NCI-H446 treated with DMSO at 0.1 percent for 48 hours (cell line): ENCODE results near the gene LRRC58.
A peak's percentile ranks its signal among the peaks of the same experiment; 100 is the strongest.
"Not testable (repeated sequence)": the region's sequence is repeated elsewhere in the genome, so short reads cannot be mapped to it uniquely, and the experiment has no call there.

Experiments used
- DNase-seq: peaks from one replicate; lab custom pipeline; 2025; lab: John Stamatoyannopoulos, UW

Gene LRRC58

GRCh38 chr3:120348991-120349854, at the start of gene LRRC58:
Gene LRRC58 (minus strand): TSS chr3:120349354. CDS start chr3:120349243, 111 bp downstream.
- peak; percentile 94 for DNase-seq

DNA sequence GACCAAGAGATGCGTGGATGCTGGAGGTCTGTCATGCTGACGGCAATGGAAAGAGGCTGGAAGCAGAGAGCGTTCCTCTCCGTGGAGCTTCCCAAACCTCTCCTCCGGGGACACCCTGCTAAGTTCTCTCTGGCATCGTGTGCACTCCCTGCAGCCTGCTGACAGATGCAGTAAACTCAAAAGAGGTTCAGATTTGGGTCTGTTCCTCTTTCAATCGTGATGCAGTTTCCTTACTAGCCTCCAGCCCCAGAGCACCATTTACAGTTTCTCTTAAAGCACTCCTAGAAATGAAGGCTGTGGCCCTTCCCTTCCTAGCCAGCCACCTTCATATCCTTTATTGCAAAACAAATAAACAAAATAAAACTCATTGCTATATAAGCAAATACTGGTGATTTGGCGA, 47.3 kb upstream of the LRRC58 start:
- DNase-seq = no peak

- DNase-seq = no peak
These were observed 45.2 kb upstream of the LRRC58 start for GRCh38 chr3:120394347-120394746.

DNA sequence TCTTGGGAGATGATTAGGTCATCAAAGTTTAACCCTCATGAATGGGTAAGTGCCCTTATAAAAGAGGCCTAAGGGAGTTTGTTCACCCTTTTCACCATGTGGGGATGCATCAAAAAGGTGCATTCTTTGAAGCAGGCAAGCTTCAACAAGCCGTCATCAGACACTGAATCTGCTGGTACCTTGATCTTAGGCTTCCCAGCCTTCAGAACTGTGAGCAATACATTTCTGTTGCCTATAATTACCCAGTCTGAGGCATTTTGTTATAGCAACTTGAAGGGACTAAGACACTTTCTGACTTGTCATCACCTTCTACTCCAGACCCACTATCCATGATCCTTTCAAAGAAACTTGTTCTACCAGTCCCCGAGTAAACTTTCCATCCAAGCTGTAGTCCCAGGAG, 44.6 kb upstream of the LRRC58 start:
- DNase-seq = no peak

DNA sequence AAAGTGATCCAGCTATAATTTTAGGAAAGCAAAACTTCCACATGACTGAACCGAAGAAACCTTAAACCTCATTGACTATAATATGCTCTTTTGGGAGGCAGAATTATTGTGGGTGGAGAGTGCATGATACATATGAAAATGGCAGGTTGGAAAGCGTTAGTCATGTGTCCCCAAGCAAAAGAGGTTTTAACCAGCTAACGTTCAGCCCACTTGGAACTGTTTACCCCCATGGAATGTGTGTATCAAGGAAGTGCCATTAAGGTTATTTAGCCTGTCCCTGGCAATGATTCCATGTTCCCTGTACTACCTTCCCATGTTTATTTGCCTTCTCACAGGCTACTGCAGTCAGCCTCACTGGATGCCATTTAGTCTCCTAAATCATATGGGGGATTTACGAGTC, 44.1 kb upstream of the LRRC58 start:
- no peak for DNase-seq

DNA sequence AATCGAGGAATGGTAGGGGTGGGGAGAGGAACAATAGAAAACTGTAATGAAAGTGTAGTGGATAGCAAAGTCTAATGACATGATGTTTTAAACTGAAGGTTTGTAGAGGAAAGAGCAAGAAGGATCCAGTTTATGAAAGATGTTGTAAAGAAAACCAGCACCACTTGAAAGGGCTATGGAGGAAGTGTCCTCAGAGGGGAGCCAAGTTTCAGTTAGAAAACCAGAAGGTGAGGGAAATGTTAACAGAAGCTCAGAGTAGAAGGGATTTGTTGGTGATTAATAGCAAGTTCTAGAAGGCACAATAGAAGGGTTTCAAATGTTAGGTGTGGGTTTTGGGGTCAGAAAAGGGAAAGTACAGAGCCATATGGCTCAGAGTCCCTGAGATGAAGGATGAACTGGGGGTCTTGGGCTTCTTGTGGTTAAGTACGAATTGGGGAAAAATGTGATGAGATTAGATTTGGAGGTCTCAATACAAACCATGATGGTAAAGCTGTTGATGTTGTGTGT, 33.8 kb upstream of the LRRC58 start:
- DNase-seq = no peak

- DNase-seq = no peak
These were observed 32.3 kb upstream of the LRRC58 start for GRCh38 chr3:120381503-120381902.

- DNase-seq = not testable (repeated sequence)
These were observed 28.8 kb upstream of the LRRC58 start for GRCh38 chr3:120377948-120378347.

DNA sequence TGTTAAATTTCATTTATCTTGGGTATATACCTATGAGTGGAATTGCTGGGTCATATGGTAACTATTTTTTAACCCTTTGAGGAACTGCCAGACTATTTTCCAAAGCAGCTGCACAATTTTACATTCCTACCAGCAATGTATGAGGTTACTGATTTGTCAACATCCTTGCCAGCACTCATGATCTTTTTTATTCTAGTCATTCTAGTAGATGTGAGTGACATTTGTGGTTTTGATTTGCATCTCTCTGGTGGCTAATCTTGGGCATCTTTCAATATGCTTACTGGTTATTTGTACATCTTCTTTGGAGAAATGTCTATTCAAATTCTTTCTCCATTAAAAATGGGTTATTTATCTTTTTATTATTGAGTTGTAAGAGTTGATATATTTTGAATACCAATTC, 21.3 kb upstream of the LRRC58 start:
- no peak for DNase-seq

DNA sequence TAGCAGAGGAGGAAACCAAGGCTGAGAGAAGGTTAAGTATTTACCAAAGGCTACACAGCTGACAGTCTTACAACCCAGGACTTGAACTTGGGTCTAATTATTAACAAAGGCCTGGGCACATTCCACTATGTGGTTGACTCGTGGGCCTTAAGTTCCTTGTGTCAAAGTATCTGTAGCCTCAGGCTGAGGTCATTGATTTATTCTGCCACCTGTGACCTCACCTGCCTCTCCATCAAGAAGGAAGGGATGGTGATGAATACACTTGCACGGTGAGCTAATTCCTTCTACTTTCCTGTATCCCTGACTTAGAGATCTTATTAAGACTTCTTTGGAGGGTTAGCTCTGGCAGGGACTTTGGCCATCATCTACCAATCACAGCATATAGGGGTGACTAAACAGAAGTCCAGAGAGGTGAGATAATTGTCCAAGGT, 19.9 kb upstream of the LRRC58 start:
- DNase-seq = no peak

GRCh38 chr3:120368172-120368571, 19.0 kb upstream of the LRRC58 start:
- DNase-seq = no peak

DNA sequence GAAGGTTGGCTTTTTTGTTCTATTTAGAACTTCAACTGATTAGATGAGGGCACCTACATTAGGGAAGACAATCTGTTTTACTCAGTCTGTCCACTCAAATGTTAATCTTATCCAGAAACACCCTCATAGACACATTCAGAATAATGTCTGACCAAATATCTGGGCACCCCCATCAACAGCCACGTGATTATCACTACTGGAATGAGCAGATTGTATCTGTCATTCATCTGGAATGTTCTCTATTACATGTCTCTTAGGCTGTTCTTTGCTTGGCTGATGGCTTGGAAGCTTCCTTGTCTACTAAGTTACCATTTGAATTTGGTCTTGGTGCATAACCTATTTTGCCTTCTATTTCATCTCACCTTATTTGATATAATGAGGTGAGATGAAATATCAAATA, 15.7 kb upstream of the LRRC58 start:
- DNase-seq = no peak

GRCh38 chr3:120364101-120364500, 14.9 kb upstream of the LRRC58 start:
- DNase-seq = no peak

DNA sequence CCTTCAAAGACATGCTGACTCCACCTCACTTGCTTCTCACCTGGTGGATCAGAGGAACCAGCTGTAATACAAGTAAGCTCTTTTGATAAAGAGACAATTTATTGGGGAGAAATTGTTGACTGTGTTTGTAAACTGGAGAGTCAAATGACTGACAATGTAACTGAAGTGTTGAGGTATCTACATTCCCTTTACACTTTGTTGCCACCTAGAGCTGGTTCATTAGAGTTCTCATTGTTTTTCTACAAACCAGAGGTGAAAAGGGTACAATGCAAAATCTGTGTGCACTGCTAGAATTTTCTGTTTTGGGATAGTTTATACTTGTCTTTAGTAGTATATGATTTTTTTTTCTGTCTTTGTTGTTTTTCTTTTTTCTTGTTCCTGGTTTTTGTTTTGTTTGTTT, 8.7 kb upstream of the LRRC58 start:
- no peak for DNase-seq

- no peak for DNase-seq
These were observed 6.3 kb upstream of the LRRC58 start for GRCh38 chr3:120355486-120355885.

DNA sequence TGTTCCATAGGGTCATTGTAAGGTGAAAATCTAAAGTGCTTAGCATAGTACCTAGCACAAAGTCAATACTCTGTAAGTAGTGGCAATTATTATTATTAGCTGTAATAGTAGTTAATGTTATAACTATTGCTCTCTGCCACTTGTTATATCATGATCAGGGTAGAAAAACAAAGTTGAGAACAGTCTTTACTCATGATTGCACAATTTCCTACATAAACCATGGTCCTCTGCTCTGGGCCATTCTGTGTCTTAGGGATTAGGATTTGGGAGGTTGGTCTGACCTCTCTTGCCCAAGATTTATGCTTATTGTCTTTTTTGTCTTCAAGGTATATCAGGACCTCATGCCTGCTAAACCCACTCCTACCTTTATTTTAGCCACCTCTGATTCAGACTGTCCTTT, 4.3 kb upstream of the LRRC58 start:
- no peak for DNase-seq

- DNase-seq = no peak
These were observed 2.9 kb upstream of the LRRC58 start for GRCh38 chr3:120352017-120352416.

DNA sequence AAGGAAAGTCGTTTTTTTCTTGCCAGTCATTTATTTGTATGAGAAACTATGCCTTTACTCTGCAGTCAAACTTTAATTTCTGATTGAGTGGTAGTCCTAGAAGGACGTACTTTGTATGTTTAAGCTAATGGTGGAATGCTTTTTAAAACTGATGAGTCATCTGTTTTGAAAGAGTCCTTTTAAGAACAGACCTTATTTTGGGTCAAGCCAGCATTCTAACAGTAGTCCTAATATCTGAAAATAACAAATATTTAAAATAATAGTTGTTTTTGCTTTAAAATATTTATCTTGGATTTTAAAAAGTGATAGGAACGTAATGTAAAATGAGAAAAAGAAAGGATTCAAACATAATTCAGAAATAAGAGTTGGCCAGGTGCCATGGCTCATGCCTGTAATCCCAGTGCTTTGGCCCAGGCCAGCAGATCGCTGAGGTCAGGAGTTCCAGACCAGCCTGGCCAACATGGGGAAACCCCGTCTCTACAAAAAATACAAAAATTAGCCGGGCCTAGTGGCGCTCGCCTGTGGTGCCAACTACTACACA, 1.3 kb upstream of the LRRC58 start:
- peak; percentile 39 for DNase-seq

- peak; percentile 30 for DNase-seq
These were observed 636 bp upstream of the LRRC58 start for GRCh38 chr3:120349855-120350125.

- DNase-seq = peak; percentile 6
These were observed 826 bp downstream of the LRRC58 start for GRCh38 chr3:120348065-120348990.

- no peak for DNase-seq
These were observed 4.8 kb downstream of the LRRC58 start for GRCh38 chr3:120344349-120344748.

DNA sequence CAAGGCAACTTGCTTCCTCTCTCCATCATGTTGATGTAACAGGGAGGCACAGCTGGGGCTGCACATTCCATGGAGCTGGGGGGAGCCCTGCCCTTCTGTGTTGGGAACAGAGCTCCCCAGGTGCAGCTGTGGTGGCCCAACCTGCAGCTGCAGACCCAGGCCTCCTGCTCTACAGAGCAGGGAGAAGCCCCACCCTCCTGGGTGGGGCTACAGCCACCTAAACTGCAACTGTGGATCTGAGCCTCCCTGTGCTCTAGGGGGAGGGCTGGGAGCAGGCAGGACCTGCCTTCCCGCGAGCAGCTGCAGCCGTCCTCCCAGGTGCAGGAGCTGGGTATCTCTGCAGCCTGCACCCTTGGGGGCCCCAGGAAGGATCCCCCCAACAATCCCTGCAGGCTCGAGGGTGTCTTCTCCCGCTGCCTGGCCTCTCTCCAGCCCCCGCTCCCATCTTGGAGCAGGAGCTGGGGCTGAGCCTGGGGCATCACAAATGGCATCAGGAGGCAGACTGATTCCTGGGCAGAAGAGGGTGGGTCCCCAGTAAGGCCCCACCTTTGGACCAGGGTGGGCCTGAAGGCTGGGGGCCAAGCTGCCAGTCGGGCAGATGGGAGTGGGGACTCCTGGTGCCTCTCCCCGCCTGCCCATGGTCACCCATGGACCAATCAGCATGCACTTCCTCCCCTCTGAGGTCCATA, 7.4 kb downstream of the LRRC58 start:
- no peak for DNase-seq
